ENCODE measurements around the gene DOCK2.

The DOCK2 gene

GRCh38 chr5:170056561-170057267 is 419.6 kb downstream of the DOCK2 start:
- Histone ChIP-seq H3K27me3 (ENCODE audit: insufficient read depth, low read length, poor library complexity) (no peaks in the 10 kb centered on the region), H3K9me3 (ENCODE audit: insufficient read depth, low read length, severe bottlenecking) (no peaks in the 10 kb centered on the region), H3K27ac (ENCODE audit: low read length) (no peak overlapping the region), H3K79me2 (ENCODE audit: insufficient read depth, low read length) (no peaks in the 10 kb centered on the region), H3K4me2 (ENCODE audit: insufficient read depth, low read length) (no peak overlapping the region), H2AFZ (ENCODE audit: low read depth, low read length) (no peak overlapping the region), H3K4me1 (ENCODE audit: insufficient read depth, low read length) (no peaks in the 10 kb centered on the region), H3K4me3 (ENCODE audit: low read depth in 1 of 2, low read length in 2 of 2) (no peak overlapping the region), H3K9ac (ENCODE audit: low read depth, low read length) (no peak overlapping the region), H4K20me1 (ENCODE audit: insufficient read depth, low read length) (no peaks in the 10 kb centered on the region), H3K36me3 (ENCODE audit: insufficient read depth, low read length) (peaks cover 79% of the 10 kb centered on the region)
- ATAC-seq (ENCODE audit: insufficient read depth, low read depth) (no peak), DNase-seq (no peak)
- TF ChIP-seq EZH2 (IDR thresholded peaks at IDR 0.05; ENCODE audit: borderline replicate concordance, low read depth, low read length, severe bottlenecking), result no peak
- no peak for TF ChIP-seq CTCF (IDR thresholded peaks at IDR 0.05; ENCODE audit: borderline replicate concordance, extremely low read depth, low read length, poor library complexity, severe bottlenecking)

- Histone ChIP-seq H4K20me1 (ENCODE audit: insufficient read depth, low read length) (no peaks in the 10 kb centered on the region), H3K4me2 (ENCODE audit: insufficient read depth, low read length) (no peak overlapping the region), H3K36me3 (ENCODE audit: insufficient read depth, low read length) (peaks cover 79% of the 10 kb centered on the region), H3K4me1 (ENCODE audit: insufficient read depth, low read length) (no peaks in the 10 kb centered on the region), H3K27ac (ENCODE audit: low read length) (no peak overlapping the region), H3K9ac (ENCODE audit: low read depth, low read length) (no peak overlapping the region), H3K4me3 (ENCODE audit: low read depth in 1 of 2, low read length in 2 of 2) (no peak overlapping the region), H3K79me2 (ENCODE audit: insufficient read depth, low read length) (no peaks in the 10 kb centered on the region), H2AFZ (ENCODE audit: low read depth, low read length) (no peak overlapping the region), H3K27me3 (ENCODE audit: insufficient read depth, low read length, poor library complexity) (no peaks in the 10 kb centered on the region), H3K9me3 (ENCODE audit: insufficient read depth, low read length, severe bottlenecking) (no peaks in the 10 kb centered on the region)
- DNase-seq (no peak), ATAC-seq (ENCODE audit: insufficient read depth, low read depth) (no peak)
- TF ChIP-seq CTCF (IDR thresholded peaks at IDR 0.05; ENCODE audit: borderline replicate concordance, extremely low read depth, low read length, poor library complexity, severe bottlenecking) (no peak), EZH2 (IDR thresholded peaks at IDR 0.05; ENCODE audit: borderline replicate concordance, low read depth, low read length, severe bottlenecking) (no peak)
These were observed 420.2 kb downstream of the DOCK2 start for GRCh38 chr5:170057311-170057710.

- Histone ChIP-seq H2AFZ (ENCODE audit: low read depth, low read length) (no peak overlapping the region), H3K4me1 (ENCODE audit: insufficient read depth, low read length) (no peaks in the 10 kb centered on the region), H3K4me3 (ENCODE audit: low read depth in 1 of 2, low read length in 2 of 2) (no peak overlapping the region), H3K27ac (ENCODE audit: low read length) (no peak overlapping the region), H3K79me2 (ENCODE audit: insufficient read depth, low read length) (no peaks in the 10 kb centered on the region), H4K20me1 (ENCODE audit: insufficient read depth, low read length) (no peaks in the 10 kb centered on the region), H3K27me3 (ENCODE audit: insufficient read depth, low read length, poor library complexity) (no peaks in the 10 kb centered on the region), H3K36me3 (ENCODE audit: insufficient read depth, low read length) (peaks cover 75% of the 10 kb centered on the region), H3K4me2 (ENCODE audit: insufficient read depth, low read length) (no peak overlapping the region), H3K9me3 (ENCODE audit: insufficient read depth, low read length, severe bottlenecking) (no peaks in the 10 kb centered on the region), H3K9ac (ENCODE audit: low read depth, low read length) (no peak overlapping the region)
- DNase-seq (no peak), ATAC-seq (ENCODE audit: insufficient read depth, low read depth) (no peak)
- TF ChIP-seq EZH2 (IDR thresholded peaks at IDR 0.05; ENCODE audit: borderline replicate concordance, low read depth, low read length, severe bottlenecking) (no peak), CTCF (IDR thresholded peaks at IDR 0.05; ENCODE audit: borderline replicate concordance, extremely low read depth, low read length, poor library complexity, severe bottlenecking) (no peak)
These were observed 422.1 kb downstream of the DOCK2 start for GRCh38 chr5:170059221-170059620.
